ENCODE measurements around the gene PLA2G4F.

The PLA2G4F gene

GRCh38 chr15:42146551-42147430 is 9.6 kb downstream of the PLA2G4F start:
- DNase-seq: no peak

GRCh38 chr15:42145546-42146455 is 10.6 kb downstream of the PLA2G4F start:
- no peak for DNase-seq

GRCh38 chr15:42144841-42145375 is 11.5 kb downstream of the PLA2G4F start:
- DNase-seq: no peak

GRCh38 chr15:42143866-42144625 is 12.4 kb downstream of the PLA2G4F start:
- DNase-seq: no peak

- DNase-seq: no peak
These were observed 13.1 kb downstream of the PLA2G4F start for GRCh38 chr15:42143356-42143755.

GRCh38 chr15:42141795-42142667 is 14.4 kb downstream of the PLA2G4F start:
- DNase-seq: no peak

- no peak for DNase-seq
These were observed 15.2 kb downstream of the PLA2G4F start for GRCh38 chr15:42141246-42141645.

- DNase-seq: no peak
These were observed 15.9 kb downstream of the PLA2G4F start for GRCh38 chr15:42140383-42141070.

GRCh38 chr15:42139596-42139995 is 16.8 kb downstream of the PLA2G4F start:
- no peak for DNase-seq

- no peak for DNase-seq
These were observed 17.5 kb downstream of the PLA2G4F start for GRCh38 chr15:42138968-42139386.

GRCh38 chr15:42138411-42138810 is 18.0 kb downstream of the PLA2G4F start:
- DNase-seq: no peak

- DNase-seq: peak; percentile 84
These were observed 18.8 kb downstream of the PLA2G4F start for GRCh38 chr15:42137461-42138261.

- no peak for DNase-seq
These were observed 19.9 kb downstream of the PLA2G4F start for GRCh38 chr15:42136513-42136912.

GRCh38 chr15:42135351-42135750 is 21.1 kb downstream of the PLA2G4F start:
- no peak for DNase-seq

- no peak for DNase-seq
These were observed 21.7 kb downstream of the PLA2G4F start for GRCh38 chr15:42134617-42135245.

- peak; percentile 46 for DNase-seq
These were observed 22.4 kb downstream of the PLA2G4F start for GRCh38 chr15:42133886-42134502.

- no peak for DNase-seq
These were observed 23.1 kb downstream of the PLA2G4F start for GRCh38 chr15:42133356-42133755.

- DNase-seq: peak; percentile 91
These were observed 24.3 kb downstream of the PLA2G4F start for GRCh38 chr15:42131826-42132806.
